GM19239 (cell line): Measurements from ENCODE around the gene ZNF821.
"Not testable (repeated sequence)": the region's sequence is repeated elsewhere in the genome, so short reads cannot be mapped to it uniquely, and the experiment has no call there.

Experiments
- DNase-seq: peaks from one replicate; pipeline ENCODE4 v3.0.0; 2011; ENCODE audit warnings: low spot score; ENCODE audit not compliant: insufficient read length
- FAIRE-seq: peaks from 2 replicates; lab custom pipeline; 2011; peaks lifted over from hg19 to GRCh38; lab: Jason Lieb, UNC

ZNF821 gene

GRCh38 chr16:71831698-71832097 is 52.3 kb downstream of the ZNF821 start:
- FAIRE-seq, DNase-seq: not testable (repeated sequence)

- no peak for DNase-seq
- no peak for FAIRE-seq
These were observed 53.6 kb downstream of the ZNF821 start for GRCh38 chr16:71830359-71830758.

GRCh38 chr16:71826533-71827017 is 57.4 kb downstream of the ZNF821 start:
- no peak for DNase-seq
- FAIRE-seq = no peak

- peak; percentile 33 for FAIRE-seq
- DNase-seq = not testable (repeated sequence)
These were observed 66.9 kb downstream of the ZNF821 start for GRCh38 chr16:71817155-71817500.

- DNase-seq = no peak
These were observed 72.7 kb downstream of the ZNF821 start for GRCh38 chr16:71811261-71811803.

GRCh38 chr16:71810155-71810530 is 73.8 kb downstream of the ZNF821 start:
- not testable (repeated sequence) for DNase-seq, FAIRE-seq

More at GRCh38 chr16:71811261-71811803, 72.7 kb downstream of the ZNF821 start:
- FAIRE-seq = no peak
